ENCODE results near the gene DNASE2.

DNASE2 gene

DNA sequence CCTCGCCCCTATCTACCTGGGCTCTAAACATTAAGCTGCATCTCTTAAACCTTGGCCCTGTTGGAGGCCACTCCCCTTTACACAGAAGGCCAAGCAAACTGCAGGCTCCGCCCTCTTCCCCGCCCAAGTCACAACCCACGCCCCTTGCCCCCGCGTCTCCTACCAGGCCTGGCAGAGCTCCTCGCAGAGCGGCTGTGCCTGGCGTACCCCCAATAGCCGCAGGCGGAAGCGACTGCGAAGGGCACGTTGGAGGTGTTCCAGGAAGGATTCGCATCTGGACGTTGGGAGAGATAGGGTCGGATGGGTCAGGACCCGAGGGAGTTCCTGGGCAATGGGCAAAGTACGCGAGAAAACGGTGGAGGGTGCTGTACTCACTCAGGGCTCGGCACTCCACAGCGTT lies 52.8 kb downstream of the DNASE2 start:
- peak; percentile 48 for DNase-seq

DNA sequence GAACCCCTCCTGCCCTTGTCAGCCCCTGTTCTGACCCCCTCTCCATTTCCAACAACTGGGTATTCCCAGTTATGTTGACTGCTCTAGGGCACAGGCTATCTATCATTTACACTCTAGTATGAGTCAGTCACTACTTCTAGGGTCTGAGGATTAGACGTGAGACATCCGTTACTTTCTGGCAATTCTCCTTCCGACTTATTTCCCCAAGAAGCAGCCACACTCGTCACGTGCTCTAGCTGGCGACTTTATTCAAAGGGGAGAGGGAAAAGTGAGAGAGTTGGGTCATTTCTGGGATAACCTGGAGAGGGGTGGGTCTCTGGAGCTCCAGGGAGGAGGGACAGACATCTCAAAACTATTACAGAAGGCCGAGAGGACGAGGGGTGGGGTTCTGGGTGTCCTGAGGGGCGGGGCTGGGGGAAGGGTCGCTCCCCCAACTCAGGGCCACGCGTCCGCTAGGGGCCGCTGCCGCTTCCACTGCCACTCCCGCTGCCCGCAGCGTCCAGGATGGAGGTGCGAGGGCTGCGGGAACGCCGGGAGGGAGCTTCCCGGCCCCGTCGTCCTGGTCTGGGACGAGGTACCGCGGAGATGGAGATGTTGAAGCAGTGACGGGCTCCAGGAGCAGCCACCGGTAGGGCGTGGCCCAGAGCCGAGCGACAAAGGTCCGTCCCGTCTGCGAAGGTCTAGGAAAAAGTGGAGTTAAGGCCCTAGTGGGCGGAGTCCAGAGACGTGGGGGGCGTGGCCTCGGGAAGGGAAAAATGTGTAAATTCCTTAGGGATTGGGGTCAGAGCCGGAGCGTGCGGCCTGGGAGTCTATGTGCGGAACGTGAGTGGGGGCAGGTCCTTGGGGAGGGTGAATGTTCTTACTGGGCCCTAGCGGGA lies 55.8 kb downstream of the DNASE2 start:
- DNase-seq, result no peak
